SK-N-MC (cell line): Measurements from ENCODE around the gene DDX60.

Experiments
- DNase-seq: peaks from one replicate; pipeline ENCODE4 v3.0.0-alpha.2; 2011; ENCODE audit warnings: low read depth, low spot score
- H3K27ac ChIP-seq: fragments of 200-600 bp; sonication (generic); 2 replicates; pipeline ENCODE4 v1.5.1; 2016; ENCODE audit warnings: mixed run types
- H3K36me3 ChIP-seq: fragments of 200-600 bp; sonication (generic); 2 replicates; pipeline ENCODE4 v1.6.1; 2017; ENCODE audit warnings: antibody characterized with exemption, low read length, mixed read lengths; ENCODE audit not compliant: insufficient read depth
- H3K4me3 ChIP-seq: fragments of 200-600 bp; sonication (generic); 2 replicates; pipeline ENCODE4 v1.5.1; 2016
- H3K9ac ChIP-seq: fragments of 200-600 bp; sonication (generic); 2 replicates; pipeline ENCODE4 v1.8.0; 2017; ENCODE audit warnings: mixed run types, mixed read lengths; ENCODE audit not compliant: insufficient read length
- H3K9me3 ChIP-seq: fragments of 200-600 bp; sonication (generic); 2 replicates; pipeline ENCODE4 v1.6.1; 2017; ENCODE audit warnings: low read depth, mild to moderate bottlenecking, antibody characterized with exemption, low read length, moderate library complexity, mixed read lengths
- EZH2 ChIP-seq: fragments of 200-600 bp; sonication (generic); IDR thresholded peaks from one replicate; pipeline ENCODE4 v1.6.1; 2017; ENCODE audit warnings: antibody characterized with exemption
- FOXP2 ChIP-seq: optimal IDR thresholded peaks from 2 replicates; pipeline ENCODE3; 2011; ENCODE audit warnings: mild to moderate bottlenecking, moderate library complexity; ENCODE audit not compliant: insufficient read depth; ENCODE audit errors: extremely low read length, control extremely low read depth
- POLR2AphosphoS5 ChIP-seq: IDR thresholded peaks from 2 replicates; pipeline ENCODE4 v1.6.1; 2012; ENCODE audit warnings: mild to moderate bottlenecking, low read depth, low read length, borderline replicate concordance

Gene DDX60

DNA sequence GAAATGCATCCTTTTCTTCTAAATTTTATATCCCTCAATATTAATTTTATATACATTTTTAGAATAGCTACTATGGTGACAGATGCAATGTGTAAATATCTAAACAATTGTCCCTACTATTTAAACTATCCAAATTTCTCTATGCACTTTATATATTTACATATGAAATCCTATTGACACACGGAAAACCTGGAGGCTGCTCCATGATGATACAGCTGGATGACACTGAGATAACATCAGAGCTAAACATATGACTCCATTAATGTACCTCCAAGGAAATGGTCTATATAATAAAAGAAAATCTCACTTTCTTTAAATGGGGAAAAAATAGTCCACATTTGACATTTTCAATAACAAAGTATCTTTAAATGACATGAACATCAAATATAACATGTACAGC lies 43.7 kb downstream of the DDX60 start:
- DNase-seq = no peak
- Histone ChIP-seq H3K27ac (no peak overlapping the region), H3K9me3 (no peaks in the 10 kb centered on the region), H3K9ac (no peak overlapping the region), H3K4me3 (no peak overlapping the region), H3K36me3 (no peaks in the 10 kb centered on the region)
- no peak for TF ChIP-seq POLR2AphosphoS5
- no peak for TF ChIP-seq EZH2
- TF ChIP-seq FOXP2 = no peak

DNA sequence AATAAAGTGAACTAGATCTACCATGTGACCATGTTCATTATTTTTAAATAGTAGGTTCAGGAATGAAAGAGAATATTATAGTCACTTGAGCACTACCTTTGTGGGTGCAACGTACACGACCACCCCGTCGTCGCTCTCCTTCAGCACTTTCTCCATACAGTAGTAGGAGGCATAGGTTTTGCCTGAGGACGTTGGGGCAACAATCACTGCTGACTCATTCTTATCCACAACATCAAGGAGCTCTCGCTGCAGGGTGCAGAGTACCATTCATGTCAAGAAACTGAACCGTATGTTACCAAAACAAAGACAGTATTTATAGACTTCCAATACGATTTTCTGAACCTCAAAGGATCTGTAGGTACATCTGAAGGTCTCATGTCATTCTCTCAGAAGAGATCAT lies 44.7 kb downstream of the DDX60 start:
- no peak overlapping the region for H3K27ac ChIP-seq
- TF ChIP-seq FOXP2 (no peak), POLR2AphosphoS5 (no peak), EZH2 (no peak)
- DNase-seq = no peak
- no peaks in the 10 kb centered on the region for H3K36me3 ChIP-seq
- H3K9ac ChIP-seq = no peak overlapping the region
- H3K9me3 ChIP-seq = no peaks in the 10 kb centered on the region
- no peak overlapping the region for H3K4me3 ChIP-seq

DNA sequence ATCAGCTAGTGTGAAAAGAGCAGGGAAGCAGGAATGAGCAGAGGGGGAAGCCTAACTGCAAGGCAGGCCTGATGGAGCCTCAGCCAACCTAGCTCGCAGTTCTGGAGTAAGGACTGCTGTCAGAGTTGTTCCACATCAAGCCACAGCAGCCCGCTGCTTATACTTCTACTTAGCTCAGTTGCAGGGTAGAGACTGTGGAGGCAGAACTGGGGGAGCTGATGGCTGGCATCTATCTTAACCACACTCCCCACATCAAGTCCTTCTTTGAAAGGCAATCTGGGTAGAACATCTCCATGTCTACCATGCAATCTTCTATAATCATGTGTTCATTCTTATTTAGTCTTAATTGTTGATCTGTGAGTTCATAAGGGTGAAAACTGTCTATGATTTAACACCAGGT lies 46.1 kb downstream of the DDX60 start:
- no peak overlapping the region for H3K27ac ChIP-seq
- no peak overlapping the region for H3K9ac ChIP-seq
- H3K9me3 ChIP-seq = no peaks in the 10 kb centered on the region
- TF ChIP-seq EZH2 = no peak
- TF ChIP-seq POLR2AphosphoS5 = no peak
- no peak for TF ChIP-seq FOXP2
- H3K4me3 ChIP-seq = no peak overlapping the region
- no peaks in the 10 kb centered on the region for H3K36me3 ChIP-seq
- DNase-seq = no peak

DNA sequence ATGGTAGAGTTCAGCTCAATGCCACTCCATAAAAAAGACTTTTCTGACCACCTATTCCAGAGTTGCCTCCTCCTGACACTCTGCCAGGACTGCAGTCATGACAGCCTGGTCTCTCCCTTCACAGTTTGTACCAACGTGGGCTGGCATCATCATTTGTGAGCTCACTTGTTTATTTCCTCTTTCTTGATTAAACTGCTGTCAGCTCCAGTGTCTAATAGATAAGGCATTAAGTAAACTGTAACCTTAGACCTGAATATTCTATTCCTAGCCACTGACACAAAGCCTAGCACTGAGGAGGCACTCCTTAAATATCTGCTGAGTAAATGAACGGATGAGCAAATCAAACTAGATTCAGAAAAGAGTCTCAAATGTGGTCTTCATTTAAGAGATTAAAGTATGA lies 48.7 kb downstream of the DDX60 start:
- Histone ChIP-seq H3K36me3 (no peaks in the 10 kb centered on the region), H3K9ac (no peak overlapping the region), H3K9me3 (no peaks in the 10 kb centered on the region), H3K27ac (no peak overlapping the region), H3K4me3 (no peak overlapping the region)
- no peak for DNase-seq
- TF ChIP-seq FOXP2 = no peak
- TF ChIP-seq EZH2 = no peak
- TF ChIP-seq POLR2AphosphoS5 = no peak

DNA sequence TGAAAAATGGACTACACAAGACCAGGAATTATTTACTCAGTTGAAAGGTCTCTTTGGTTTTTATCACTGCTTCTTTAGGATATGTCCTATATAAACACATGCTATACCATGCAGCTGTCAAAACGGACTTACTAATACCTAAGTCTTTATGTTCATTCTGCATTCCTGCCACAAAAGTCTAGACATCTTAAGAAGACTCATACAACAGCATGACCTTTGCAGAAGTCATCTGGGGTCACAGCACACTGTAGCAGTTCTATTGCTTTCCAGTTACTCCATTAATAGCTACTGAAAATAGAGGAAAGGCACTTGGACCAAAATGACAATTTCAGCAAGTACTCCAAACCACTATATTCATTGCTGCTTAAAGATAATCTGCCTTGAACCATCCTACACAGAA lies 53.2 kb downstream of the DDX60 start:
- Histone ChIP-seq H3K36me3 (no peaks in the 10 kb centered on the region), H3K9ac (no peak overlapping the region), H3K4me3 (no peak overlapping the region), H3K9me3 (no peaks in the 10 kb centered on the region), H3K27ac (no peak overlapping the region)
- DNase-seq = no peak
- TF ChIP-seq POLR2AphosphoS5 (no peak), EZH2 (no peak), FOXP2 (no peak)

DNA sequence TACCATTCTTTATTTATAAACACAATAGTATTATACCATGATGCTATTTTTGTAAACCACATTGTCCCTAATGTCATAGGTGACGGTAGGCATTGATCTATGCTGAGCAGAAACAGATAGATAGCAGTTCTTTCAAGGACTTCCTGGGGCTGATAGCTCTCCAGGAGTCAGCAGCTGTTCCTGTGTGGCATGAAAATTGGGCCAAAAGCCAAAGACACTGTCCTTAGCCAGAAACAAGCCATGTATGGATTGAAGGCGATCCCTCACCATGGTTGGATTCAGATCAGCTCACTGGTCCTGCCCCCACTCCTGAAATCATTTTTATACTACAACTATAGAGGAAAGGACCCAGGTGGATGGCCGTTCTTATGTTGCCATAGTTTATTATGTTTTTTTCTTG lies 53.6 kb downstream of the DDX60 start:
- no peaks in the 10 kb centered on the region for H3K9me3 ChIP-seq
- no peak overlapping the region for H3K4me3 ChIP-seq
- no peak for TF ChIP-seq EZH2
- no peak for TF ChIP-seq POLR2AphosphoS5
- TF ChIP-seq FOXP2 = no peak
- no peak overlapping the region for H3K9ac ChIP-seq
- no peak for DNase-seq
- H3K36me3 ChIP-seq = no peaks in the 10 kb centered on the region
- no peak overlapping the region for H3K27ac ChIP-seq

DNA sequence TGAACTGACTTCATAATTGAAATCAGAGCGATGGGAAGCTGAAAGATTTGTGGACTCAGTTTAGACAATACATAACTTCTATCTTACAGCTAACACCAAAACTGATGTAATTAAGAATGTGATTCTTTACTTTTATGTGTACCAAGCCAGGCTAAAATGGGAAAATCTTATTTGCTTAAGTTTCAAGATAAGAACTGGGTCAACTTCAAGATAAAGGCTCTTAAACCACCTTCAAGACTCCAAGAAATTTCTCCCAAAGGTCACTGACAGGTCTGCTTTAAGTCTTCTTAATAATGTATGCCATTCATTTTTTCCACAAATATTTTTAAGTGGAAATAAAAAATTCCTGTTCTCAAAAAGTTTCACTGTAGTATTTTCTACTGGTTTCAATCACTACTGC lies 55.5 kb downstream of the DDX60 start:
- DNase-seq = no peak
- H3K9ac ChIP-seq = no peak overlapping the region
- H3K27ac ChIP-seq = no peak overlapping the region
- H3K36me3 ChIP-seq = no peaks in the 10 kb centered on the region
- TF ChIP-seq POLR2AphosphoS5 (no peak), EZH2 (no peak), FOXP2 (no peak)
- no peaks in the 10 kb centered on the region for H3K9me3 ChIP-seq
- no peak overlapping the region for H3K4me3 ChIP-seq

DNA sequence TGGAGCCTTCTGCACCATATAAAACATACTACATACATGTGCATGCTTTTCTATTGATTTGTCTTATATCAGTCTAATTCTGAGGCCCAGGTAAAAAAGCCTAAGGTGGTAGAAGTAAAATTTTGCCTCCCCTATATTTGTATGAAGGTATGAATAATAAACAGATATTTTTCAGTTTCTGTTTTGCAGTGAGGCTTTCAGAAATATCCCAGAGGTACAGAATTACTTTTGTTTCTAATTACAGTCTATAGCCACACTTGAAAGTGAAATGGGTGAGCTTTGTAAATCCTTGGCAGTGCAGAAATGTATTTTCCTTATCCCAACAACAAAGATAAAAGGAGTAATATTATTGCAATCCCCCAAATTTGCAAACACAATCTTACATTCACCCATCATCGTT lies 59.5 kb downstream of the DDX60 start:
- Histone ChIP-seq H3K9ac (no peak overlapping the region), H3K4me3 (no peak overlapping the region), H3K9me3 (no peaks in the 10 kb centered on the region), H3K36me3 (no peaks in the 10 kb centered on the region), H3K27ac (no peak overlapping the region)
- TF ChIP-seq EZH2 = no peak
- no peak for DNase-seq

DNA sequence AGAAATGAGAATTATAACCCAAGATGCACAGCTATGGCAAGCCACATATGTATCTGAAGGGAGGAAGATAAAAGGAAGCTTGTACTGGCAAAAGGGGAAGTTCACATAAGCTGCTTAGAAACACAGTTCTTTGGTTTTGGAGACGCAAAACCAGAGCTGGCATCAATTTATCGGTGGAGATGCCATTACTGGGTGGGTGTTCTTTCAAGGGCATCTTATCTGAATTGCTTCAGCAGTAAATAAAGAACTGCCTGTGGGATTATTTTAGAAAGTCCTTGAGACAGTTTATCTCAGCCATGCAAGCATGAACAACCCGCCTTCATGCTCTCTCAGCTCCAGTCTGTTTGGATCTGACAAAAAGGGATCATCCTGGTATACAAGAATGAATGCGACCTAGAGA lies 60.8 kb downstream of the DDX60 start:
- TF ChIP-seq FOXP2 (no peak), EZH2 (no peak), POLR2AphosphoS5 (no peak)
- Histone ChIP-seq H3K9ac (no peak overlapping the region), H3K27ac (no peak overlapping the region), H3K4me3 (no peak overlapping the region), H3K9me3 (no peaks in the 10 kb centered on the region), H3K36me3 (no peaks in the 10 kb centered on the region)
- no peak for DNase-seq
